GM21723 (cell line): Measurements from ENCODE around the gene HEPACAM.
A peak's percentile ranks its signal among the peaks of the same experiment; 100 is the strongest.

Source experiments
- ATAC-seq: cut with Tn5 transposase; IDR thresholded peaks from one replicate; pipeline ENCODE4 v1.9.1; 2021; ENCODE audit warnings: mild to moderate bottlenecking, moderate library complexity; ENCODE audit not compliant: unreplicated experiment

The HEPACAM gene

GRCh38 chr11:124886978-124887666 is 48.7 kb downstream of the HEPACAM start:
- no peak for ATAC-seq

GRCh38 chr11:124886476-124886875 is 49.4 kb downstream of the HEPACAM start:
- no peak for ATAC-seq

GRCh38 chr11:124884869-124885479 is 50.9 kb downstream of the HEPACAM start:
- ATAC-seq: no peak

- no peak for ATAC-seq
Observed at GRCh38 chr11:124884340-124884739, 51.5 kb downstream of the HEPACAM start.

GRCh38 chr11:124882339-124883071 is 53.3 kb downstream of the HEPACAM start:
- ATAC-seq: no peak

GRCh38 chr11:124880958-124881357 is 54.9 kb downstream of the HEPACAM start:
- no peak for ATAC-seq

- ATAC-seq: no peak
Observed at GRCh38 chr11:124880290-124880611, 55.6 kb downstream of the HEPACAM start.

GRCh38 chr11:124879493-124880289 is 56.2 kb downstream of the HEPACAM start:
- ATAC-seq: no peak

- ATAC-seq: no peak
Observed at GRCh38 chr11:124878759-124879492, 56.9 kb downstream of the HEPACAM start.

GRCh38 chr11:124877910-124878758 is 57.7 kb downstream of the HEPACAM start:
- ATAC-seq: no peak

- ATAC-seq: no peak
Observed at GRCh38 chr11:124877631-124877909, 58.3 kb downstream of the HEPACAM start.

GRCh38 chr11:124876818-124877630 is 58.8 kb downstream of the HEPACAM start:
- no peak for ATAC-seq

- ATAC-seq: peak; percentile 95
Observed at GRCh38 chr11:124875943-124876817, 59.7 kb downstream of the HEPACAM start.

- no peak for ATAC-seq
Observed at GRCh38 chr11:124875401-124875800, 60.4 kb downstream of the HEPACAM start.

- ATAC-seq: no peak
Observed at GRCh38 chr11:124874571-124875255, 61.1 kb downstream of the HEPACAM start.

- ATAC-seq: no peak
Observed at GRCh38 chr11:124873951-124874350, 61.9 kb downstream of the HEPACAM start.

- ATAC-seq: no peak
Observed at GRCh38 chr11:124872741-124873140, 63.1 kb downstream of the HEPACAM start.

- no peak for ATAC-seq
Observed at GRCh38 chr11:124872280-124872679, 63.6 kb downstream of the HEPACAM start.
